ENCODE measurements around the gene KDM4D.
"Not testable (repeated sequence)": the region's sequence is repeated elsewhere in the genome, so short reads cannot be mapped to it uniquely, and the experiment has no call there.

KDM4D gene

GRCh38 chr11:94973099-94973968, at the start of gene KDM4D, which contains the start of gene CWC15:
Gene KDM4D, plus strand, starts transcription at chr11:94973709. Its CDS starts 23,664 bp downstream, at chr11:94997373.
Gene CWC15, minus strand, starts transcription at chr11:94973556. Its CDS starts 1,371 bp downstream, at chr11:94972185.
- DNase-seq: peak; percentile 94

- DNase-seq: peak; percentile 3
These were observed 49.3 kb upstream of the KDM4D start for GRCh38 chr11:94924171-94924572.

- DNase-seq: peak; percentile 25
These were observed 48.9 kb upstream of the KDM4D start for GRCh38 chr11:94924612-94925011.

- DNase-seq: peak; percentile 4
These were observed 47.9 kb upstream of the KDM4D start for GRCh38 chr11:94925422-94926270.

GRCh38 chr11:94926271-94926625, 47.3 kb upstream of the KDM4D start:
- DNase-seq: no peak

- DNase-seq: no peak
These were observed 46.7 kb upstream of the KDM4D start for GRCh38 chr11:94926698-94927237.

- no peak for DNase-seq
These were observed 45.2 kb upstream of the KDM4D start for GRCh38 chr11:94928117-94928990.

- DNase-seq: not testable (repeated sequence)
These were observed 41.4 kb upstream of the KDM4D start for GRCh38 chr11:94932072-94932471.

GRCh38 chr11:94932503-94932902, 41.0 kb upstream of the KDM4D start:
- DNase-seq: no peak

GRCh38 chr11:94933223-94934130, 40.0 kb upstream of the KDM4D start:
- DNase-seq: no peak

GRCh38 chr11:94934362-94934761, 39.1 kb upstream of the KDM4D start:
- DNase-seq: no peak

- DNase-seq: peak; percentile 3
These were observed 38.7 kb upstream of the KDM4D start for GRCh38 chr11:94934846-94935245.

- no peak for DNase-seq
These were observed 35.1 kb upstream of the KDM4D start for GRCh38 chr11:94938095-94939055.

GRCh38 chr11:94939346-94939745, 34.2 kb upstream of the KDM4D start:
- no peak for DNase-seq

GRCh38 chr11:94941131-94941530, 32.4 kb upstream of the KDM4D start:
- DNase-seq: no peak

GRCh38 chr11:94946812-94947211, 26.7 kb upstream of the KDM4D start:
- no peak for DNase-seq

GRCh38 chr11:94948070-94948617, 25.4 kb upstream of the KDM4D start:
- DNase-seq: no peak

GRCh38 chr11:94954753-94955152, 18.8 kb upstream of the KDM4D start:
- DNase-seq: no peak

GRCh38 chr11:94956963-94957362, 16.5 kb upstream of the KDM4D start:
- no peak for DNase-seq

All from CD4-positive, alpha-beta T cell treated with Interleukin-4 for 4 hours (primary cell).